AG10803 (cell line): ENCODE measurements around the gene EIF3A.
"Not testable (repeated sequence)": the region's sequence is repeated elsewhere in the genome, so short reads cannot be mapped to it uniquely, and the experiment has no call there.

Experiments used
- DNase-seq: peaks from one replicate; pipeline ENCODE4 v3.0.0; 2010; ENCODE audit warnings: low read depth
- H3K4me3 ChIP-seq: 2 replicates; pipeline ENCODE4 v1.5.1; 2011; ENCODE audit warnings: mild to moderate bottlenecking, low read length, control low read depth
- CTCF ChIP-seq: conservative IDR thresholded peaks from 2 replicates; pipeline ENCODE4 v1.5.1; 2011; ENCODE audit warnings: mild to moderate bottlenecking, low read length, control low read depth, inconsistent platforms

EIF3A gene

GRCh38 chr10:119029613-119030420, 50.8 kb downstream of the EIF3A start, which contains the start of gene NANOS1:
TSS of gene NANOS1 (plus strand) at chr10:119029714. CDS start at chr10:119029802, 88 bp downstream.
- H3K4me3 ChIP-seq, result peak within 1 kb of the TSS; percentile 54
- no peak for DNase-seq
- TF ChIP-seq CTCF, result no peak

DNA sequence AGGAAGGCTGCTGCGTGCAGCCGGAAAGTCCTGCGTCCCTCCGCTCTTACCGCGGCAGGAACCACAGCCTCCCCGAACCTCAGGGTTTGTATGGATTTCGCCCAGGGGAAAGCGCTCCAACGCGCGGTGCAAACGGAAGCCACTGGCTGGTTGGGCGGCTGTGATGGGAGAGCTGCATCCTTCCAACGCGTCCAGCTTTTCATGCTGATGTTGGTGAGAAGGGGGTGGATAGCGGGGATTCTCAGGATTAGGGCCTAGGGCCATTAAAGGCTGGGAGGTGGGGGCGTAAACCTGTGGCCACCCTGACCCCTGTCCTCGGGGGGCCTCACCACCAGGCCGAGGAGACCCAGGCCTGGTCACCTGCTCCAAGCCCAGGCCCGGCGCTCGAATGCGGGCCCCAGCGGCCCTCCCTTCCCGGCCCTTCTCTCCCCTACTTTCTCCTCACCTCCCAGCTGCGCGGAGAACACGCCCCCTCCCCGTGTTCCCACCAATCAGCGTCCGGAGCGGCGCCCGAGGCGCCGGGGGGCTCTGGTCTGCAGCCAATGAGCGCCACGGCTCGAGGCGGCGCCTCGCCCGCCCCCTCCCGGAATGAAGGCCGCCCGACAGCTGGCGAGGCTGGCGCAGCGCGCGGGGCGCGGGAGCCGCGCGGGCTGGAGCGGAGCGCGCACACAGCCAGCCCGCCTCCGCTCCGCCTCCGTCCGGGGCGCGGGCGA, 51.6 kb downstream of the EIF3A start:
- DNase-seq, result peak; percentile 73
- no peak for TF ChIP-seq CTCF
- H3K4me3 ChIP-seq, result peak overlapping the region; percentile 34

DNA sequence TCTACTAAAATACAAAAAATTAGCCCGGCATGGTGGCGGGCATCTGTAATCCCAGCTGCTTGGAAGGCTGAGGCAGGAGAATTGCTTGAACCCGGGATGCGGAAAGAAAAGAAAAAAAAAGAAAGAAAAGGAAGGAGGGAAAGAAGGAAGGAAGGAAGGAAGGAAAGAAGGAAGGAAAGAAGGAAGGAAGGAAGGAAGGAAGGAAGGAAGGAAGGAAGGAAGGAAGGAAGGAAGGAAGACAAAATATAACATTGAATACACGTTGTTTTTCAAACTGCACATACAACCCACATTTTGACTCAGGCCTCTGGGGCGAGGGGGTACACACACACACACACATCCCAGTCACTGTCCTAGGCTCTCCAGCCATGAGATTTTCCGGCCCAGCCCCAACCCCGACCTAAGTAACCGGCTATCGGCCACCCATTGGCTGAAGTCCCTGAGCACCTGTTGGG, 52.1 kb downstream of the EIF3A start:
- H3K4me3 ChIP-seq, DNase-seq: not testable (repeated sequence)

GRCh38 chr10:119026301-119027110, 54.1 kb downstream of the EIF3A start:
- DNase-seq, result no peak
- no peak for TF ChIP-seq CTCF

DNA sequence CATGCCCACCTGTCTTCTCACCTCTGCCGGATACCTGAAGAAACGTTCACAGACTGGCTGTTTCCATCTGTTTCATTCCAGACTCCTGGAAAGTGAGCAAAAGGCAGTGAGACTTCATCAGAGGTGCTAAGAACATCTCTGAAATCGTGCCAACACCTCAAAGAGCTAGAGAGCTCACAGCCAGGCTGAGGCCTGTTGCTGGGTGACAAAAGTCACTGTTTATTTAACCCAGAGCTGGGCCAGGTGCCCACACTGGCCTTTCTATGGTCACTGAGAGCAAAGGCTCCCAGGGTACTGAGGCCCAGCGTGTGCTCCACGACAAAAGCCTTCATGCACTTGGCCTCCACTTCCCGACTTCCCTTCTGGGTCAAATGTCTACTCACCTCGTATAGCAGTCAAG, 54.8 kb downstream of the EIF3A start:
- DNase-seq, result no peak
- TF ChIP-seq CTCF, result no peak
- no peak overlapping the region for H3K4me3 ChIP-seq

More at GRCh38 chr10:119026301-119027110, 54.1 kb downstream of the EIF3A start:
- H3K4me3 ChIP-seq, result no peak overlapping the region

DNA sequence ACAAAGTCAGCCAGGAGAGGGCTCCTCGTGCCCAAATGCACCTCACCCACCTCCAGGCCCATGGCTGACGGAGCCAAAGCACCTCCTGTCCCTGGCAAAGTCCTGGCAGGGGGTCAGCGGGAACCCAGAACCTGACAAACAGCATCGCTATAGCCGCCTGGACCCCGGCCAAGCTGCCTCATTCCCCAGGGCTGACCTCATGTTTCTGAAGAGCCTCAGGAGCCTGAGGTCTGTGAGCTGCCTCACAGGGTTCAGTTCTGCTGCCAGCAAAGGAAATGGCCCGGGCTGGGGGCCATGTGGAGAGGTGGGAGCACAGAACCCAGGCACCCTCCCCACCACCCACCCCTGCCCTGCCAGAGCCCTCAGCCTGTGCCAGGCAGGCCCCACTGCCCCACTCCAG, 55.3 kb downstream of the EIF3A start:
- TF ChIP-seq CTCF, result 0 out of 2 replicates have a peak, but pooled peaks have one; percentile 2
- H3K4me3 ChIP-seq, result no peak overlapping the region
- DNase-seq, result peak; percentile 72

- no peak overlapping the region for H3K4me3 ChIP-seq
- no peak for DNase-seq
- TF ChIP-seq CTCF, result no peak
Observed at GRCh38 chr10:119024882-119025281, 55.7 kb downstream of the EIF3A start.
